Germinal center (tissue), 1 donor: Measurements from ENCODE around the gene SEZ6L.
A peak's percentile ranks its signal among the peaks of the same experiment; 100 is the strongest.

ENCODE experiments used
- DNase-seq: peaks from one replicate; pipeline ENCODE4 v3.0.0; 2012; ENCODE audit warnings: mixed read lengths, low spot score

SEZ6L gene

GRCh38 chr22:26298605-26299310, 129.5 kb downstream of the SEZ6L start:
- DNase-seq: no peak

GRCh38 chr22:26302726-26303125, 133.5 kb downstream of the SEZ6L start:
- DNase-seq: no peak

DNA sequence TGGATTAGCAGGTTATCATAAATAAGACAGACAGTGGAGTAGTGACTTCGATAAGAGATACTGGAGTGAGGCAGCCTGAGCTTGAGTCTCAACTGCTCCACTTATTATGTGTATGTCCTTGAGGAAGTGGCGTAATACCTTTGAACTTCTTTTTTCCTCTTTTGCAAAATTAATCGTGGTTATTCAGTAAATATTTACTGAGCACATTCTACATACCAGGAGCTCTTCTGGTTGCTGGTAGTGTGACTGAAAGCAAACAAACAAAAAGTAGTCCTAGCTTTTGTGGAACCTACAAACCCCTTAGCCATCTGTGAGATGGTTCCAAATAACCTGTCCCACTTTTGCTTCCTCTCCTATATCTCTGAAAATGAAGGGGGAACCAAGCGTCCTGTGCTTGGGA, 134.2 kb downstream of the SEZ6L start:
- DNase-seq: no peak

DNA sequence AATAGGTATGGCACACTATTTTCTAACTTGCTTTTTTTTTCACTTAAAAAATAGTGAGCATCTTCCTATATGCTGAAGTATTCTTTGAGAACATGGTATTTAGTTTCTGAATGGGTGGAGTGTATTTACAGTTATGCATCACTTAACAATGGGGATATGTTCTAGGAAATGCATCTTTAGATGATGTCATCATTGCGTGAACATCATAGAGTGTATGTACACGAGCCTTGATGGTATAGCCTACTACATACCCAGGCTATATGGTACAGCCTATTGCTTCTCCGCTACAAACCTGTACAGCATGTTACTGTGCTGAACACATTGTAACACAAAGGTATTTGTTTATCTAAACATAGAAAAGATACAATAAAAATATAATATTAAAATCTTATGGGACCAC, 135.5 kb downstream of the SEZ6L start:
- no peak for DNase-seq

- DNase-seq: no peak
Measured at GRCh38 chr22:26308467-26308866, 139.2 kb downstream of the SEZ6L start.

DNA sequence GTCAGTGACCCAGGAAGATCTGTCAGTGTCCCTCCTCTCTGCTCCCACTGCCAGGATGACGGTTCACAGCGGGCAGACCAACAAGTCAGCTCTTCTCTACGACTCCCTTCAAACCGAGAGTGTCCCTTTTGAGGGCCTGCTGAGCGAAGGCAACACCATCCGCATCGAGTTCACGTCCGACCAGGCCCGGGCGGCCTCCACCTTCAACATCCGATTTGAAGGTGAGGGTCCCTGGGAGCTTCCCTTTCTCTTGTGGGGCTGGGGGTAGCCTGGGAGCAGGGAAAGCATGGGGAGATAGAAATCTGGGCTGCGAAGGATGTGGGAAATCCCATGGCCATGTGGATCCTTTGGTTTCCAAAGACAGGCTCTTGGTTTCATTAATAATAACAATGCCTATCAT, 141.4 kb downstream of the SEZ6L start:
- DNase-seq: no peak

- DNase-seq: no peak
Measured at GRCh38 chr22:26313291-26313690, 144.0 kb downstream of the SEZ6L start.

DNA sequence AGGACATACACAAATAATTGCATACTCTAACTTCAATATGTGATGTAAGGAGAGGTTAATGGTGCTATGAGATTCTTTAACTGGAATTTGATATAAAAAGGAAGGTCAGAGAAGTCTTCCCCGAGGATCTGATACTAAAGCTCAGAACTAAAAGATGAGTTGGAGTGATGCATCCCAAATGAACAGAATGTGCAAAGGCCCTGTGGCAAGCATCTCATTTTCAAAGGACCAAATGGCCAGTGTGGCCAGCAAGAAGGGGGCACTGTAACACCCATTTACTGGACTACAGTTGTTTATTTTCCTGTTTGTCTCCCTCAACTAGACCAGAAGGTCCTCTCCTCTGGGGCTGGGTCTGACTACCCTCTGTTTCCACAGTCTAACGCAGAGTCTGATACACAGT, 144.9 kb downstream of the SEZ6L start:
- DNase-seq: no peak

GRCh38 chr22:26314656-26315055, 145.4 kb downstream of the SEZ6L start:
- no peak for DNase-seq

GRCh38 chr22:26316732-26317285, 147.5 kb downstream of the SEZ6L start:
- DNase-seq: no peak

- DNase-seq: no peak
Measured at GRCh38 chr22:26318975-26319374, 149.7 kb downstream of the SEZ6L start.

DNA sequence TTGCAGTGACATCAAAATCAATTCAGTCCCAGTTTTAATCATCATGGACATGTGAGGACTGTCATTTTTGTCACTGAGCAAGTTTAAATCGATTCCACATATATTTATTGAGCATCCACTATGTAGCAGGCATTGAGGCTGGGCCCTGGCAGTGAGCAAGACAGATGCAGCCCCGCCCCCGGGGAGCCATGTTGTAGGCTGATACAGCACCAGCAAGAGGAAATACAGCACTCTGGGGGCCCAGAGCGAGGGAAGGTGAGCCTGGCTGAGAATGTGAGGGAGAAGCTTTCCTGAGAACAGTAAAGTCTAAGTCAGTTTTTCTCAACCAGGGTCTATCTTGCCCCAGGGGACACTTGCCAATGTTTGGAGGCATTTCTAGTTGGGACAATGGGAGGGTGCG, 151.2 kb downstream of the SEZ6L start:
- DNase-seq: no peak

- no peak for DNase-seq
Measured at GRCh38 chr22:26321469-26321913, 152.2 kb downstream of the SEZ6L start.

GRCh38 chr22:26322179-26322905, 153.1 kb downstream of the SEZ6L start:
- no peak for DNase-seq

DNA sequence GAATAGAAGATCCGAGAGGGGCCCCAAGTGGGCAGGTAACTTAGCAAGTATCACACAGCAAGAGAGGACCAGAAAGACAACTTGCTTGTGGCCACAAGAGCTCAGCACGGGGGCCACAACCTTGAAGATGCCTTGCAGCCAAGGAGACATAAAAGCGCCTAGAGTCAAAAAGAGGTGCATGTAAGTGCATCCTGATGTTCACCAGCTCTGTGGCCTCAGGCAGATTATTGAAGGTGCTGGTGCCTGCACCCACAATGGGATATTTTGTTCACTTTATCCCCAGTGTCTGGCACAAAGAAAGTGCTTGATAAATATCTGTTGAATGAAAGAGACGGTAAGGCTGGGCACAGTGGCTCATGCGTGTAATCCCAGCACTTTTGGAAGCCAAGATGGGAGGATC, 153.8 kb downstream of the SEZ6L start:
- DNase-seq: no peak

DNA sequence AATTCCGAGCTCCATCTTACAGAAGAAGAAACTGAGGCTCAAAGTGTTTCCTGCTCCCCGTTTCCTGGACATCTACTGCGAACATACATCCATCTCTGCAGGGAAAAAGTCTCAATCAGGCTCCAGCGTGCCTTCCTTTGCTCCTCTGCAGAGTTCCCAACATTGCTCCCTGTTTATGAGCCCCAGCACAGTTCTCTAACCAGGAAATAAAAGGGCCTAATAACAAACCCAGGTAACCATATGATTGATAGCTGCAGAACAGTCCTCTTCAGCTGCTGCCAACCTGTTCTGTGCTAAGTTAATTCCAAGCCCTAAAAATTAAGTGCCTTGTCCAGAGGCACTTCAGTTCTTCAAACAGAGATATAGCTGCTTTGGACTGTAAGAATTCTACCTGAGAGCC, 154.9 kb downstream of the SEZ6L start:
- DNase-seq: no peak

GRCh38 chr22:26325641-26326040, 156.4 kb downstream of the SEZ6L start:
- no peak for DNase-seq

- DNase-seq: no peak
Measured at GRCh38 chr22:26326803-26327202, 157.5 kb downstream of the SEZ6L start.

GRCh38 chr22:26327306-26327705, 158.0 kb downstream of the SEZ6L start:
- no peak for DNase-seq

DNA sequence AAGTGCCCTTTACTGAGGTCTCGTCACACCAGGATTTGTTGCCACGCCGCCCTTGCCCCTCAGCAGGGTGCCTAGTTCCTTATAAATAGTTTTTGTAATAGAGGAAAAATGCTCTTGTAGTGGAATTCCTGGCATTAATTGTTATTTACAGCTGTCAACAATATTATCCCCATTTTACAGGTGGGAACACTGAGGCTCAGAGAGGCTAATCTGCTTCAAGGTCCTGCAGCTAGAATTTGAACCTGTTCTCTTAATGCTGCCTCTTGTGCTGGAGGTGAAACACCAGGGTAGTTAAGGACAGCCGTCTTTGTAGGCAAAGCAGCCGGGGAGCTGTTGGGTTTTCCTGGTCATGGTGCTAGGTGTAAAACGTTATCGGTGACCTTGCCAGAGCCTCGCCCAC, 159.0 kb downstream of the SEZ6L start:
- DNase-seq: no peak

GRCh38 chr22:26330971-26331625, 161.8 kb downstream of the SEZ6L start:
- DNase-seq: peak; percentile 80

DNA sequence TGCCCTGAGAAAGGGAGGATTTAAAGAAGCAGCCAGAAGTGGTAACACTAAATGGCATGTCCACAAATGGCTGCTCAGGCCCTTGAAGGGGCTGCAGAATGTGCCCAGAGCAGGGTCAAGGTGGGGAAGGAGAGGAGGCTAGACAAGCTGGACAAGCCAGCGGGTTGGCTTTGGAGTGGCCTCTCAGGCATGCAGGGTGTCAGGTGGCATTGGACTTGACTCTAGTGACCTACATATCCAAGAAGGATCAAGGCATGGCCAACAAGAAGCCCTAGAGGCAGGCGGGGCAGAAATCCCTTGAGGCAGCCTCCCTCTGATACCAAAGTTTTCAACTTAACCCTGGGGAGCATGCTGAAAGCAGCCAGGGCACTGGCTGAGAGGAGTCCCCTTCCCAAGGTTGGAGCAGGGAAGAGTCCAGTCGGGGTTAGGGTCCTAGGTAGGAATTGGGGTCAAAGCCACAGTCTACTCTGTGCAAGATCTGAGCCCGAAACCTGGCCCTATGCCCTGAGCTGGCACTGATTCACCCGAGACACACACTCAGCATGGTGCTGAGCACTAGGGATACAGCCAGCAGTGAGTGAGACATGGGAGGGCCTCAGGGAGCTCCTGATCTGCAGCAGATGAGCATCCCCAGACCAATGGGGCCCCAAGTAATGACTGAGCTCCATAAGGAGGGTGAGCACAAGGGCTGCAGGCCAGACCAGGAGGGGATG, 164.0 kb downstream of the SEZ6L start:
- no peak for DNase-seq
